Natural killer cell (primary cell): ENCODE measurements around the gene GPER1. TPM values are rescaled to one million over a fixed set of nuclear protein-coding genes. Genes with fewer than 3 reads are reported as not detected.

ENCODE experiments used
- ATAC-seq, 3 donors: fragments of 150-1000 bp in 2 of 3; fragments of 200-7000 bp in 1 of 3; cut with Tn5 transposase; 1 replicate in 1 of 3; 2 replicates in 2 of 3; pipeline ENCODE4 v1.10.0; 2021; ENCODE audit warnings: mild to moderate bottlenecking in 2 of 3, moderate library complexity in 2 of 3
- DNase-seq, 2 donors: peaks; one replicate each; pipeline versions ENCODE4 v3.0.0 to v3.0.0-alpha.2; 2013 to 2021; ENCODE audit warnings: mixed read lengths in 1 of 2
- H3K27ac ChIP-seq: one replicate; pipeline ENCODE4 v1.5.1; 2013; ENCODE audit warnings: mild to moderate bottlenecking, low read length
- H3K27me3 ChIP-seq: one replicate; pipeline ENCODE4 v1.6.1; 2013; ENCODE audit warnings: low read length; ENCODE audit not compliant: control insufficient read depth, insufficient read depth
- H3K36me3 ChIP-seq: one replicate; pipeline ENCODE4 v1.6.1; 2013; ENCODE audit warnings: low read length; ENCODE audit not compliant: control insufficient read depth, insufficient read depth
- H3K4me1 ChIP-seq: one replicate; pipeline ENCODE4 v1.6.1; 2013; ENCODE audit warnings: low read length; ENCODE audit not compliant: control insufficient read depth, insufficient read depth
- H3K4me3 ChIP-seq: one replicate; pipeline ENCODE4 v1.5.1; 2013; ENCODE audit warnings: low read length
- H3K9me3 ChIP-seq: one replicate; pipeline ENCODE4 v1.6.1; 2013; ENCODE audit warnings: low read length; ENCODE audit not compliant: control insufficient read depth, insufficient read depth
- H3K27ac Mint-ChIP-seq, 2 donors: one replicate each; pipeline ENCODE4 v1.8.0; 2022; ENCODE audit warnings: mild to moderate bottlenecking in 2 of 2, mixed read lengths in 2 of 2, moderate library complexity in 1 of 2
- H3K27me3 Mint-ChIP-seq, 2 donors: one replicate each; pipeline ENCODE4 v1.8.0; 2022; ENCODE audit warnings: low read depth in 2 of 2, mixed read lengths in 2 of 2
- H3K36me3 Mint-ChIP-seq: one replicate; pipeline ENCODE4 v1.8.0; 2022; ENCODE audit warnings: mixed read lengths
- H3K4me1 Mint-ChIP-seq, 2 donors: one replicate each; pipeline ENCODE4 v1.8.0; 2022; ENCODE audit warnings: mixed read lengths in 2 of 2
- H3K4me3 Mint-ChIP-seq: one replicate; pipeline ENCODE4 v1.8.0; 2022; ENCODE audit warnings: mild to moderate bottlenecking, moderate library complexity, mixed read lengths
- H3K9me3 Mint-ChIP-seq, 2 donors: one replicate each; pipeline ENCODE4 v1.8.0; 2022; ENCODE audit warnings: mixed read lengths in 2 of 2
- CTCF ChIP-seq: fragments of 200-600 bp; IDR thresholded peaks from one replicate; pipeline ENCODE4 v1.8.0; 2022; ENCODE audit warnings: antibody characterized with exemption
- WGBS: methylation state at CpG from one replicate; pipeline ENCODE4 v1.1.7; 2013; ENCODE audit warnings: missing lambda C conversion rate; ENCODE audit not compliant: insufficient coverage; 5-methylcytosine and 5-hydroxymethylcytosine counted together
- intact Hi-C: fragments of 100-400 bp; cut with micrococcal nuclease; formaldehyde crosslinking; loops from one replicate; pipeline ENCODE4 v1.14.2; 2022
- total RNA-seq, 4 donors: library from RNA; stranded (reverse); fragments of 120-200 nt in 1 of 4; gene quantifications; one replicate each; pipeline versions ENCODE4 v1.2.3 to v1.2.4, GENCODE V29; 2013 to 2022

The GPER1 gene
- total RNA-seq, 3 donors from 2014 or later (not counting 1 experiment from before 2014, with no cell fraction given), result 0.25 to 0.26 TPM; not detected in 1

DNA sequence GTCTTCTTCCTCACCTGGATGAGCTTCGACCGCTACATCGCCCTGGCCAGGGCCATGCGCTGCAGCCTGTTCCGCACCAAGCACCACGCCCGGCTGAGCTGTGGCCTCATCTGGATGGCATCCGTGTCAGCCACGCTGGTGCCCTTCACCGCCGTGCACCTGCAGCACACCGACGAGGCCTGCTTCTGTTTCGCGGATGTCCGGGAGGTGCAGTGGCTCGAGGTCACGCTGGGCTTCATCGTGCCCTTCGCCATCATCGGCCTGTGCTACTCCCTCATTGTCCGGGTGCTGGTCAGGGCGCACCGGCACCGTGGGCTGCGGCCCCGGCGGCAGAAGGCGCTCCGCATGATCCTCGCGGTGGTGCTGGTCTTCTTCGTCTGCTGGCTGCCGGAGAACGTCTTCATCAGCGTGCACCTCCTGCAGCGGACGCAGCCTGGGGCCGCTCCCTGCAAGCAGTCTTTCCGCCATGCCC, 4.3 kb downstream of the GPER1 start:
- no peak for DNase-seq
- no peak for TF ChIP-seq CTCF
- Mint-ChIP-seq H3K9me3 (no peaks in the 10 kb centered on the region), H3K36me3 (no peaks in the 10 kb centered on the region), H3K27me3 (no peaks in the 10 kb centered on the region), H3K27ac (no peak overlapping the region), H3K4me1 (peaks cover under 1 to 4% of the 10 kb centered on the region in 2 donors), H3K4me3 (no peak overlapping the region)
- Histone ChIP-seq H3K27me3 (no peaks in the 10 kb centered on the region), H3K9me3 (no peaks in the 10 kb centered on the region), H3K4me3 (no peak overlapping the region), H3K27ac (no peak overlapping the region), H3K4me1 (peaks cover 2% of the 10 kb centered on the region), H3K36me3 (no peaks in the 10 kb centered on the region)
- 97% methylated on average over 40 of the region's 40 CpGs for WGBS
- ATAC-seq, result no peak
- intact Hi-C loops, result no loop called here

GRCh38 chr7:1092806-1093501, 5.0 kb downstream of the GPER1 start:
- intact Hi-C loops, result no loop called here
- Histone ChIP-seq H3K4me1 (no peaks in the 10 kb centered on the region), H3K27me3 (no peaks in the 10 kb centered on the region), H3K4me3 (no peak overlapping the region), H3K36me3 (no peaks in the 10 kb centered on the region), H3K9me3 (no peaks in the 10 kb centered on the region), H3K27ac (no peak overlapping the region)
- Mint-ChIP-seq H3K36me3 (no peaks in the 10 kb centered on the region), H3K4me3 (no peak overlapping the region), H3K27ac (no peak overlapping the region), H3K27me3 (no peaks in the 10 kb centered on the region), H3K4me1 (no peaks in the 10 kb centered on the region), H3K9me3 (no peaks in the 10 kb centered on the region)
- no peak for TF ChIP-seq CTCF
- WGBS, result 92% methylated on average over 40 of the region's 40 CpGs
- ATAC-seq (no peak), DNase-seq (no peak)

GRCh38 chr7:1093502-1093843, 5.6 kb downstream of the GPER1 start:
- no peaks in the 10 kb centered on the region for H3K36me3 Mint-ChIP-seq
- intact Hi-C loops, result no loop called here
- Histone ChIP-seq H3K9me3 (peaks cover 2% of the 10 kb centered on the region), H3K36me3 (no peaks in the 10 kb centered on the region), H3K27ac (no peak overlapping the region), H3K4me3 (no peak overlapping the region), H3K4me1 (no peaks in the 10 kb centered on the region), H3K27me3 (no peaks in the 10 kb centered on the region)
- peaks cover 0 to 3% of the 10 kb centered on the region in 2 donors for H3K9me3 Mint-ChIP-seq
- H3K4me3 Mint-ChIP-seq, result no peak overlapping the region
- no peak for DNase-seq
- no peaks in the 10 kb centered on the region for H3K27me3 Mint-ChIP-seq
- H3K4me1 Mint-ChIP-seq, result no peaks in the 10 kb centered on the region
- H3K27ac Mint-ChIP-seq, result no peak overlapping the region
- no peak for ATAC-seq
- TF ChIP-seq CTCF, result no peak
- 93% methylated on average over 14 of the region's 14 CpGs for WGBS
